ENCODE results near the gene APOL4.

Gene APOL4

GRCh38 chr22:36197065-36197440 is 4.6 kb downstream of the APOL4 start:
- no peaks in the 10 kb centered on the region for H3K27me3 ChIP-seq (ENCODE audit: insufficient read depth, low read length)
- no peak overlapping the region for H2AFZ ChIP-seq (ENCODE audit: low read length)
- no peaks in the 10 kb centered on the region for H3K79me2 ChIP-seq (ENCODE audit: insufficient read depth, low read length)
- TF ChIP-seq EZH2 (IDR thresholded peaks at IDR 0.05; ENCODE audit: borderline replicate concordance, low read length) (no peak), CTCF (IDR thresholded peaks at IDR 0.05; ENCODE audit: low read length) (no peak)
- H3K4me2 ChIP-seq (ENCODE audit: low read length) = no peak overlapping the region; the same call in 1 of the 2 replicates
- no peaks in the 10 kb centered on the region for H3F3A ChIP-seq (ENCODE audit: insufficient read depth, low read length)
- no peaks in the 10 kb centered on the region for H3K9me3 ChIP-seq (ENCODE audit: low read length)
- H3K36me3 ChIP-seq (ENCODE audit: insufficient read depth, low read length) = no peaks in the 10 kb centered on the region
- no peaks in the 10 kb centered on the region for H4K20me1 ChIP-seq (ENCODE audit: insufficient read depth, low read length)
- no peak overlapping the region for H3K27ac ChIP-seq (ENCODE audit: low read depth, low read length, poor library complexity, severe bottlenecking)
- H3K9me2 ChIP-seq (ENCODE audit: low read depth, low read length) = no peaks in the 10 kb centered on the region
- peaks cover 28% of the 10 kb centered on the region for H3K4me1 ChIP-seq (ENCODE audit: insufficient read depth, low read length, severe bottlenecking)
- no peak overlapping the region; the same call in 1 of the 2 replicates for H3K9ac ChIP-seq (ENCODE audit: low read length)
- H3K4me3 ChIP-seq (ENCODE audit: low read depth, low read length, poor library complexity, severe bottlenecking) = no peak overlapping the region

GRCh38 chr22:36196254-36197064 is 5.2 kb downstream of the APOL4 start:
- Histone ChIP-seq H3K4me2 (ENCODE audit: low read length) (no peak overlapping the region; the same call in 1 of the 2 replicates), H3K9me2 (ENCODE audit: low read depth, low read length) (no peaks in the 10 kb centered on the region), H3K27me3 (ENCODE audit: insufficient read depth, low read length) (no peaks in the 10 kb centered on the region), H3K79me2 (ENCODE audit: insufficient read depth, low read length) (no peaks in the 10 kb centered on the region), H3K36me3 (ENCODE audit: insufficient read depth, low read length) (no peaks in the 10 kb centered on the region), H3K4me1 (ENCODE audit: insufficient read depth, low read length, severe bottlenecking) (peaks cover 25% of the 10 kb centered on the region), H3K27ac (ENCODE audit: low read depth, low read length, poor library complexity, severe bottlenecking) (no peak overlapping the region), H2AFZ (ENCODE audit: low read length) (no peak overlapping the region), H3F3A (ENCODE audit: insufficient read depth, low read length) (no peaks in the 10 kb centered on the region), H3K9me3 (ENCODE audit: low read length) (no peaks in the 10 kb centered on the region), H4K20me1 (ENCODE audit: insufficient read depth, low read length) (no peaks in the 10 kb centered on the region), H3K4me3 (ENCODE audit: low read depth, low read length, poor library complexity, severe bottlenecking) (no peak overlapping the region), H3K9ac (ENCODE audit: low read length) (no peak overlapping the region; the same call in 1 of the 2 replicates)
- TF ChIP-seq CTCF (IDR thresholded peaks at IDR 0.05; ENCODE audit: low read length) (no peak), EZH2 (IDR thresholded peaks at IDR 0.05; ENCODE audit: borderline replicate concordance, low read length) (no peak)

- Histone ChIP-seq H3K79me2 (ENCODE audit: insufficient read depth, low read length) (no peaks in the 10 kb centered on the region), H3K9me2 (ENCODE audit: low read depth, low read length) (no peaks in the 10 kb centered on the region), H4K20me1 (ENCODE audit: insufficient read depth, low read length) (no peaks in the 10 kb centered on the region), H3K9ac (ENCODE audit: low read length) (no peak overlapping the region), H2AFZ (ENCODE audit: low read length) (no peak overlapping the region), H3K27me3 (ENCODE audit: insufficient read depth, low read length) (no peaks in the 10 kb centered on the region), H3F3A (ENCODE audit: insufficient read depth, low read length) (no peaks in the 10 kb centered on the region), H3K4me2 (ENCODE audit: low read length) (no peak overlapping the region), H3K9me3 (ENCODE audit: low read length) (no peaks in the 10 kb centered on the region), H3K27ac (ENCODE audit: low read depth, low read length, poor library complexity, severe bottlenecking) (no peak overlapping the region), H3K4me1 (ENCODE audit: insufficient read depth, low read length, severe bottlenecking) (peaks cover 25% of the 10 kb centered on the region), H3K36me3 (ENCODE audit: insufficient read depth, low read length) (no peaks in the 10 kb centered on the region), H3K4me3 (ENCODE audit: low read depth, low read length, poor library complexity, severe bottlenecking) (no peak overlapping the region)
- TF ChIP-seq CTCF (IDR thresholded peaks at IDR 0.05; ENCODE audit: low read length) (peak; percentile 71), EZH2 (IDR thresholded peaks at IDR 0.05; ENCODE audit: borderline replicate concordance, low read length) (no peak)
These were observed 6.6 kb downstream of the APOL4 start for GRCh38 chr22:36194971-36195370.

All from OCI-LY1 (cell line).